Peyer's patch (tissue), 4 donors: ENCODE results near the gene SYTL5. TPM values are rescaled to one million over a fixed set of nuclear protein-coding genes. Genes with fewer than 3 reads are reported as not detected.

ENCODE experiments used
- DNase-seq, 3 donors: peaks; one replicate each; pipeline ENCODE4 v3.0.0-alpha.2; 2017 to 2019
- H3K27ac ChIP-seq, 4 donors: fragments of 200-600 bp; sonication (generic); one replicate each; pipeline ENCODE4 v1.5.1; 2016 to 2019
- H3K27me3 ChIP-seq, 2 donors: fragments of 200-600 bp; sonication (generic); one replicate each; pipeline ENCODE4 v1.5.1; 2019
- H3K36me3 ChIP-seq, 3 donors: fragments of 200-600 bp; sonication (generic); one replicate each; pipeline ENCODE4 v1.5.1; 2016 to 2019
- H3K4me1 ChIP-seq, 4 donors: fragments of 200-600 bp; sonication (generic); one replicate each; pipeline ENCODE4 v1.5.1; 2016 to 2019
- H3K4me3 ChIP-seq, 4 donors: fragments of 200-600 bp; sonication (generic); 1 replicate in 3 of 4; 2 replicates in 1 of 4; pipeline ENCODE4 v1.5.1; 2016 to 2019; ENCODE audit warnings: mild to moderate bottlenecking in 1 of 4
- H3K9me3 ChIP-seq, 4 donors: fragments of 200-600 bp; sonication (generic); one replicate each; pipeline ENCODE4 v1.5.1; 2016 to 2019; ENCODE audit warnings: mild to moderate bottlenecking in 1 of 4
- POLR2A ChIP-seq, 2 donors: fragments of 450-650 bp; IDR thresholded peaks; one replicate each; pipeline ENCODE4 v1.5.1; 2017; ENCODE audit warnings: antibody characterized with exemption in 2 of 2, mild to moderate bottlenecking in 2 of 2, moderate library complexity in 2 of 2
- total RNA-seq, 4 donors: library from RNA; depleted of rRNA; stranded (reverse); fragments of >200 nt; gene quantifications; one replicate each; pipeline ENCODE4 v1.1.0, GENCODE V29; 2016
- TF ChIP-seq, protein P1 (sequence below), 6 experiments: fragments of 450-650 bp in 4 of 6; fragments of 200-600 bp in 2 of 6; sonication (generic) in 1 of 6; IDR thresholded peaks; one replicate each; pipeline ENCODE4 v1.5.1; 2017 to 2019; ENCODE audit warnings: antibody characterized with exemption in 6 of 6, mild to moderate bottlenecking in 3 of 6, moderate library complexity in 1 of 6

The SYTL5 gene
- total RNA-seq, 4 donors from 2014 or later = 1.7 to 7.5 (median 3.6) TPM

DNA sequence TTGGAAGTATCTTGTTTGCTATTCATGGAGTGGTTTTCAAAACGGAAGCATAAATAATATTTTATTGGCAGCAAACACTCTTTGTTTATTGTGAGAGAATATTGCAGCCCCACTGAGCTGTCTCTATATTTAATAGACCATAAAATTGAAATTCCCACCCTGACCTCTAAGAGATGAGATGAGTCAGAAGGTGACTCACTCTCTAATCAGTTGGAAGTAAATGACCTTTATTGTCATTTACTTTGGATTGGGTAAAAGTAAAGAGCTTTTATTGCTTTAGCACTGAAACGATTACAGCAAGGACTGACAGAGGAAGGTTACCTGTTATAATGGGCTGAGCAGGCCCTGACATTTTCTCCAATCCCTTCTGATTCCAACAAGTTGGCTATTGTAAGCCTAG lies 55.0 kb downstream of the SYTL5 start:
- DNase-seq = no peak

DNA sequence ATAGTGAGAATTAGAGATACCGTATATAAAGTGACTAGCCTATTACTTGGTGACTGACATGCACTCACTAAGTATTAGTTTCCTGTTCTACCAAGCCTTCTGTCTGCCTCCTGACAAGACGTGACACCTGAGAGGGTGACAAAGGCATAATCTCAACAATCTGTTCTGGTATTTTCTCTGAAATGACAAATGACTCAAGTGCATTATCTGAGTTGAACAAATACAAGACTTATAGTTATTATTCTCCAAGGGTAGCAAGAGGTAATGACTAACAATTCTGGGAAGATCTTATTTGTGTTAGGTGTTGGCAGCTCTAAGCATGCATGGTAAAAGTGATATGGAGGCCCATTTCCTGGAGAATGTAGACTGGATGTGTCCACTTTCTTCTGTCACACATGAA lies 60.6 kb downstream of the SYTL5 start:
- Histone ChIP-seq H3K9me3 (no peaks in the 10 kb centered on the region), H3K36me3 (no peaks in the 10 kb centered on the region), H3K27ac (no peak overlapping the region), H3K4me1 (no peaks in the 10 kb centered on the region), H3K27me3 (no peaks in the 10 kb centered on the region), H3K4me3 (no peak overlapping the region)
- no peak for DNase-seq
- no peak for TF ChIP-seq POLR2A (IDR thresholded peaks at IDR 0.05)
- TF ChIP-seq, protein P1, sequence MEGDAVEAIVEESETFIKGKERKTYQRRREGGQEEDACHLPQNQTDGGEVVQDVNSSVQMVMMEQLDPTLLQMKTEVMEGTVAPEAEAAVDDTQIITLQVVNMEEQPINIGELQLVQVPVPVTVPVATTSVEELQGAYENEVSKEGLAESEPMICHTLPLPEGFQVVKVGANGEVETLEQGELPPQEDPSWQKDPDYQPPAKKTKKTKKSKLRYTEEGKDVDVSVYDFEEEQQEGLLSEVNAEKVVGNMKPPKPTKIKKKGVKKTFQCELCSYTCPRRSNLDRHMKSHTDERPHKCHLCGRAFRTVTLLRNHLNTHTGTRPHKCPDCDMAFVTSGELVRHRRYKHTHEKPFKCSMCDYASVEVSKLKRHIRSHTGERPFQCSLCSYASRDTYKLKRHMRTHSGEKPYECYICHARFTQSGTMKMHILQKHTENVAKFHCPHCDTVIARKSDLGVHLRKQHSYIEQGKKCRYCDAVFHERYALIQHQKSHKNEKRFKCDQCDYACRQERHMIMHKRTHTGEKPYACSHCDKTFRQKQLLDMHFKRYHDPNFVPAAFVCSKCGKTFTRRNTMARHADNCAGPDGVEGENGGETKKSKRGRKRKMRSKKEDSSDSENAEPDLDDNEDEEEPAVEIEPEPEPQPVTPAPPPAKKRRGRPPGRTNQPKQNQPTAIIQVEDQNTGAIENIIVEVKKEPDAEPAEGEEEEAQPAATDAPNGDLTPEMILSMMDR (IDR thresholded peaks at IDR 0.05) = no peak

More for the DNA sequence above, 55.0 kb downstream of the SYTL5 start:
- Histone ChIP-seq H3K27me3 (no peaks in the 10 kb centered on the region), H3K4me1 (no peaks in the 10 kb centered on the region), H3K27ac (no peak overlapping the region), H3K9me3 (no peaks in the 10 kb centered on the region), H3K36me3 (no peaks in the 10 kb centered on the region), H3K4me3 (no peak overlapping the region)
- TF ChIP-seq, protein P1 (IDR thresholded peaks at IDR 0.05) = no peak
- no peak for TF ChIP-seq POLR2A (IDR thresholded peaks at IDR 0.05)

DNA sequence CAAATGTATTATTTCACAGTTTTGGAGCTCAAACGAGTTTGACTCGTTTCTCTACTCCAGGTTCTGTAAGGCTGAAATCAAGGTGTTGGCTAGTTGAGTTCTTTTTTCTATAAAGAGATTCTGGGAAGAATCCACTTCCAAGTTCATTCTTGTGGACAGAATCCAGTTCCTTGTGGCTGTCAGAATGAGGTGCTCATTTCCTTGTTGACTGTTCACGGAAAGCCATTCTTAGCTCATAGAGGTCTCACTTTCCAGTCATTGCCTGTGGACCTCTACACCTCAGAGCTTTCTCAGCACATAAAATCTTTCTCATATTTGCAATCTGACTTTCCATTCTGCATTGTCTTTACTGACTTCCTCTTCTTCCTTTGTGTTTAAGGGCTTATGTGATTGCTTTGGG lies 62.9 kb downstream of the SYTL5 start:
- Histone ChIP-seq H3K27ac (no peak overlapping the region), H3K27me3 (no peaks in the 10 kb centered on the region), H3K36me3 (no peaks in the 10 kb centered on the region), H3K9me3 (no peaks in the 10 kb centered on the region), H3K4me1 (no peaks in the 10 kb centered on the region), H3K4me3 (no peak overlapping the region)
- DNase-seq = no peak
- TF ChIP-seq, protein P1 (IDR thresholded peaks at IDR 0.05) = no peak
- TF ChIP-seq POLR2A (IDR thresholded peaks at IDR 0.05) = no peak

DNA sequence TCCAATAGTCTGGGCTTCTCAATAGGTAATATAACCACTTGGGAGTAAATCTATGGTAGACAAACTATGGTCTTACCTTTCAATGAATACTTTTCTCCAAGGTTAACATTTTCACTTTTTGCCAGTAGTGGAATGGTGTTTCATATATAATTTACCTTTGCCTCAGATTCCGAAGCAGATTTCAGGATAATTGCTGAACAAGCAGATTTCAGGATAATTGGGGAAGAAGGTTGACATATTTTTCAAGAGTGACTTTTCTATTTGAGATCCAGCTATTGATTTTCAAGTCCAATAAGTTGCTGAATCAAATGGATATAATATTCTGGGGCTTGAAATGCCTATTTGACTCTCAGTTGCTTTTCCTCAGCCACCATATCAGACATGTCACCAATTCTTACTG lies 63.6 kb downstream of the SYTL5 start:
- H3K36me3 ChIP-seq = no peaks in the 10 kb centered on the region
- no peaks in the 10 kb centered on the region for H3K27me3 ChIP-seq
- TF ChIP-seq, protein P1 (IDR thresholded peaks at IDR 0.05) = no peak
- no peak for TF ChIP-seq POLR2A (IDR thresholded peaks at IDR 0.05)
- H3K4me1 ChIP-seq = no peaks in the 10 kb centered on the region
- H3K4me3 ChIP-seq = no peak overlapping the region
- H3K27ac ChIP-seq = no peak overlapping the region
- no peaks in the 10 kb centered on the region for H3K9me3 ChIP-seq
- DNase-seq = no peak

DNA sequence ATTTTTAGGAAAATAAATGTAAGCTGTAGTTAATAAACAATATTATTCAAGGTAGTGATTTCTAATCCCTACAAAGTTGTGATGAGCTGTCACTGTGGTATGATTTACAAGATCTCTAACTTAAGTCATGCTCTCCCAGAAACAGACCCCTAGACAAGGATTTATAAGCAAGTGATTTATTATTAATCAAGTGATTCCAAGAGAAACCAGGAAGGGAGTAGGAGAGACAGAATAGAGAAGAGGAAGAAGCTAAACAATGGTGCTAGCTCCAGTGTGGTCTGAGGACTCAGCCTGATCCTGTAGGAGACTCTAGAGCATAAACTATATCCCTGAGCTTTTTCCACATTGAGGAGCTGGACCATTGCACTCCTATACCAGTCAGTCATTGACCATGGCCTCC lies 73.1 kb downstream of the SYTL5 start:
- Histone ChIP-seq H3K9me3 (no peaks in the 10 kb centered on the region), H3K4me1 (no peaks in the 10 kb centered on the region), H3K27ac (no peak overlapping the region), H3K36me3 (no peaks in the 10 kb centered on the region), H3K27me3 (no peaks in the 10 kb centered on the region), H3K4me3 (no peak overlapping the region)
- TF ChIP-seq, protein P1 (IDR thresholded peaks at IDR 0.05) = no peak
- TF ChIP-seq POLR2A (IDR thresholded peaks at IDR 0.05) = no peak
- no peak for DNase-seq

DNA sequence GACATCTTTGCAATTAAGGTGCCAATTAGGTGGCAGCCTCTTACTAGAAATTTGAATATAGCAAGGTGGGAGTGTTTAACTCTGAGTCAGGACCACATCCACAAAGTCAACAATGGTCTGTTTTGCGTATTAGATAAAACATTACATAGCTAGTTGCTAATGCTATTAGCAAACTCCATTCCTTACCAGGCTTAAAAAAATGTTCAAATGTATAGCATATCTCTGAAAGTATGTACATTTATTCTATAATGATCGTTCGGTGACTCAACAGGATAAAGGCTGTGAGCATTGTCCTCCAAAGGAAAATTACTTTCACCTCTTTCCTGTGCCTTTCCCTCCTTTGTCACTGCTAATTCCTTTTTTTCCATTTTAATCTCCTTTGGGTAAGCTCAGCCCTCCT lies 74.5 kb downstream of the SYTL5 start:
- no peak overlapping the region for H3K4me3 ChIP-seq
- H3K27ac ChIP-seq = no peak overlapping the region
- H3K27me3 ChIP-seq = no peaks in the 10 kb centered on the region
- no peak for DNase-seq
- H3K36me3 ChIP-seq = no peaks in the 10 kb centered on the region
- TF ChIP-seq POLR2A (IDR thresholded peaks at IDR 0.05) = no peak
- TF ChIP-seq, protein P1 (IDR thresholded peaks at IDR 0.05) = no peak
- H3K9me3 ChIP-seq = no peaks in the 10 kb centered on the region
- no peaks in the 10 kb centered on the region for H3K4me1 ChIP-seq
